ENCODE data around the gene PIP5K1C.

Gene PIP5K1C

GRCh38 chr19:3646336-3647092 lies 53.8 kb downstream of the PIP5K1C start:
- no peak for DNase-seq (ENCODE audit: low read depth in 2 of 2)

GRCh38 chr19:3645726-3646125 lies 54.5 kb downstream of the PIP5K1C start:
- no peak for DNase-seq (ENCODE audit: low read depth in 2 of 2)

- no peak for DNase-seq (ENCODE audit: low read depth in 2 of 2)
Measured at GRCh38 chr19:3645067-3645396, 55.2 kb downstream of the PIP5K1C start.

- DNase-seq (ENCODE audit: low read depth in 2 of 2) = no peak
Measured at GRCh38 chr19:3644351-3645066, 55.8 kb downstream of the PIP5K1C start.

- no peak for DNase-seq (ENCODE audit: low read depth in 2 of 2)
Measured at GRCh38 chr19:3643674-3644313, 56.5 kb downstream of the PIP5K1C start.

GRCh38 chr19:3642987-3643673 lies 57.1 kb downstream of the PIP5K1C start:
- no peak for DNase-seq (ENCODE audit: low read depth in 2 of 2)

GRCh38 chr19:3642296-3642695 lies 58.0 kb downstream of the PIP5K1C start:
- DNase-seq (ENCODE audit: low read depth in 2 of 2) = no peak

- no peak for DNase-seq (ENCODE audit: low read depth in 2 of 2)
Measured at GRCh38 chr19:3641515-3642269, 58.6 kb downstream of the PIP5K1C start.

- no peak for DNase-seq (ENCODE audit: low read depth in 2 of 2)
Measured at GRCh38 chr19:3639479-3639878, 60.8 kb downstream of the PIP5K1C start.

GRCh38 chr19:3638208-3639193 lies 61.8 kb downstream of the PIP5K1C start:
- no peak for DNase-seq (ENCODE audit: low read depth in 2 of 2)

GRCh38 chr19:3637621-3638020 lies 62.6 kb downstream of the PIP5K1C start:
- DNase-seq (ENCODE audit: low read depth in 2 of 2) = no peak

GRCh38 chr19:3636962-3637361 lies 63.3 kb downstream of the PIP5K1C start:
- DNase-seq (ENCODE audit: low read depth in 2 of 2) = no peak

- DNase-seq (ENCODE audit: low read depth in 2 of 2) = no peak
Measured at GRCh38 chr19:3636506-3636905, 63.8 kb downstream of the PIP5K1C start.

GRCh38 chr19:3634496-3635045 lies 65.7 kb downstream of the PIP5K1C start:
- DNase-seq (ENCODE audit: low read depth in 2 of 2) = no peak

- no peak for DNase-seq (ENCODE audit: low read depth in 2 of 2)
Measured at GRCh38 chr19:3633559-3633988, 66.7 kb downstream of the PIP5K1C start.

- no peak for DNase-seq (ENCODE audit: low read depth in 2 of 2)
Measured at GRCh38 chr19:3632739-3633558, 67.3 kb downstream of the PIP5K1C start.

- no peak for DNase-seq (ENCODE audit: low read depth in 2 of 2)
Measured at GRCh38 chr19:3632098-3632497, 68.2 kb downstream of the PIP5K1C start.

- DNase-seq (ENCODE audit: low read depth in 2 of 2) = no peak
Measured at GRCh38 chr19:3631053-3631861, 69.0 kb downstream of the PIP5K1C start.

Measured in fibroblast of skin of left biceps (primary cell).